ENCODE measurements around the gene COX19. TPM values are rescaled to one million over a fixed set of nuclear protein-coding genes. Genes with fewer than 3 reads are reported as not detected.

The COX19 gene
- polyA plus RNA-seq, 1 donor (not counting 4 experiments of a cell fraction or from before 2014, with no cell fraction given), result 6.2 TPM

DNA sequence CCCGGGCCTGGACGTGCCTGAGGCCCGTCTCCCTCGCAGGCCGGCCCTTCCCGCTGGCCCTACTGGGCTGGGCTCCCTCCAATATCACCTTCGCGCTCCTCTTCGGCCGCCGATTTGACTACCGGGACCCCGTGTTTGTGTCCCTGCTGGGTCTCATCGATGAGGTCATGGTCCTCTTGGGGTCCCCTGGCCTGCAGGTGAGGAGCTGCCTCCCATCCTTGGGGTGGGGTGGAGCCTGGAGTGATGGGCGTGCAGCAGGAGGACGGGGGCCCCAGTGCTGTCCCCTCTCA is 9.7 kb upstream of the COX19 start:
- H3K4me2 ChIP-seq (ENCODE audit: control insufficient read depth, extremely low read depth, insufficient read depth, low read depth, low read length), result no peak overlapping the region
- no peaks in the 10 kb centered on the region for H4K20me1 ChIP-seq (ENCODE audit: control insufficient read depth, extremely low read depth, insufficient read depth, low read length)
- H3K36me3 ChIP-seq (ENCODE audit: control insufficient read depth in 2 of 2, extremely low read depth in 1 of 2, insufficient read depth in 2 of 2, low read length in 2 of 2), result no peaks in the 10 kb centered on the region
- no peak for FAIRE-seq
- H3K27ac ChIP-seq (ENCODE audit: control insufficient read depth, insufficient read depth, low read length), result no peak overlapping the region
- H3K4me1 ChIP-seq (ENCODE audit: control insufficient read depth, extremely low read depth, insufficient read depth, low read length), result peaks cover 2% of the 10 kb centered on the region
- H3K9me1 ChIP-seq (ENCODE audit: control insufficient read depth, extremely low read depth, insufficient read depth, low read length), result no peaks in the 10 kb centered on the region
- H3K9me3 ChIP-seq (ENCODE audit: control insufficient read depth, low read depth, low read length), result no peaks in the 10 kb centered on the region
- no peaks in the 10 kb centered on the region for H3K79me2 ChIP-seq (ENCODE audit: control insufficient read depth, insufficient read depth, low read length)
- H3K9ac ChIP-seq (ENCODE audit: control insufficient read depth, extremely low read depth, insufficient read depth, low read length), result no peak overlapping the region
- H2AFZ ChIP-seq (ENCODE audit: control insufficient read depth, low read length), result no peak overlapping the region
- H3K27me3 ChIP-seq (ENCODE audit: control insufficient read depth, extremely low read depth, insufficient read depth, low read length), result peaks cover 30% of the 10 kb centered on the region
- dilution Hi-C loops (cut with MboI; ENCODE audit: extremely low pct_ligation_motif_present, low sequenced_read_pairs), result no loop called here
- DNase-seq (ENCODE audit: low read depth, low spot score), result no peak
- TF ChIP-seq EZH2 (IDR thresholded peaks at IDR 0.05; ENCODE audit: low read length), result no peak
- TF ChIP-seq, protein P1, sequence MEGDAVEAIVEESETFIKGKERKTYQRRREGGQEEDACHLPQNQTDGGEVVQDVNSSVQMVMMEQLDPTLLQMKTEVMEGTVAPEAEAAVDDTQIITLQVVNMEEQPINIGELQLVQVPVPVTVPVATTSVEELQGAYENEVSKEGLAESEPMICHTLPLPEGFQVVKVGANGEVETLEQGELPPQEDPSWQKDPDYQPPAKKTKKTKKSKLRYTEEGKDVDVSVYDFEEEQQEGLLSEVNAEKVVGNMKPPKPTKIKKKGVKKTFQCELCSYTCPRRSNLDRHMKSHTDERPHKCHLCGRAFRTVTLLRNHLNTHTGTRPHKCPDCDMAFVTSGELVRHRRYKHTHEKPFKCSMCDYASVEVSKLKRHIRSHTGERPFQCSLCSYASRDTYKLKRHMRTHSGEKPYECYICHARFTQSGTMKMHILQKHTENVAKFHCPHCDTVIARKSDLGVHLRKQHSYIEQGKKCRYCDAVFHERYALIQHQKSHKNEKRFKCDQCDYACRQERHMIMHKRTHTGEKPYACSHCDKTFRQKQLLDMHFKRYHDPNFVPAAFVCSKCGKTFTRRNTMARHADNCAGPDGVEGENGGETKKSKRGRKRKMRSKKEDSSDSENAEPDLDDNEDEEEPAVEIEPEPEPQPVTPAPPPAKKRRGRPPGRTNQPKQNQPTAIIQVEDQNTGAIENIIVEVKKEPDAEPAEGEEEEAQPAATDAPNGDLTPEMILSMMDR (optimal IDR thresholded peaks at IDR 0.05 in 1 of 3, IDR thresholded peaks at IDR 0.05 in 1 of 3, conservative IDR thresholded peaks at IDR 0.05 in 1 of 3; ENCODE audit: extremely low read depth in 1 of 3, insufficient read depth in 2 of 3, low read length in 3 of 3), result no peak
- H3K4me3 ChIP-seq (ENCODE audit: control insufficient read depth in 2 of 3, extremely low read depth in 1 of 3, insufficient read depth in 2 of 3, low read depth in 1 of 3, low read length in 3 of 3), result no peak overlapping the region

DNA sequence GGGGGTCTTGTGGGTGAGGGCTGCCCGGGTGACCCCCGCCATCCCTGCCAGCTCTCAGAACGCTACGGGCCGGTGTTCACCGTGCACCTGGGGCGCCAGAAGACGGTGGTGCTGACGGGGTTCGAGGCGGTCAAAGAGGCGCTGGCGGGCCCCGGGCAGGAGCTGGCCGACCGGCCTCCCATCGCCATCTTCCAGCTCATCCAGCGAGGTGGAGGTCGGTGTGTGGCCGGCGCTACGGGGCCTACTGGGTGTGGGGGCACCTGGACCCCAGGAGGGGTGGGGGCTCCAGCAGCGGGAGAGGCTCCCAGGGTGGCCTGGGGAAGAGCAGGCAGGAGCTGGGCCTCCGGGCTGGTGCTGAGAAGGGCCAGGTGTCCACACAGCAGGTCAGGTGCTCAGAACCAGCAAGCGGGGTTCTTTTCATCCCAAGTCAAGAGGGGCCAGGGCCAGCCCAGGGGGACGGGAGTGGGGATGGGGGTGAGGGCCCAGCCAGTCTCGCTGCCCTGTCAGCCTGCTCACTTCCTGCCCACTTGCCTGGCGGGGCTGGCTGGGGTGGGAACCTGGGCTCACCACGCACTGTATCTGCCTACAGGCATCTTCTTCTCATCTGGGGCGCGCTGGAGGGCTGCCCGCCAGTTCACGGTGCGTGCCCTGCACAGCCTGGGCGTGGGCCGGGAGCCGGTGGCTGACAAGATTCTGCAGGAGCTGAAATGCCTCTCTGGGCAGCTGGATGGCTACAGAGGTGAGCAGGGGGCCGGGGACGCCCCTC is 9.2 kb upstream of the COX19 start:
- peaks cover 2% of the 10 kb centered on the region for H3K4me1 ChIP-seq (ENCODE audit: control insufficient read depth, extremely low read depth, insufficient read depth, low read length)
- H2AFZ ChIP-seq (ENCODE audit: control insufficient read depth, low read length), result no peak overlapping the region
- dilution Hi-C loops (cut with MboI; ENCODE audit: extremely low pct_ligation_motif_present, low sequenced_read_pairs), result no loop called here
- no peaks in the 10 kb centered on the region for H3K36me3 ChIP-seq (ENCODE audit: control insufficient read depth in 2 of 2, extremely low read depth in 1 of 2, insufficient read depth in 2 of 2, low read length in 2 of 2)
- no peaks in the 10 kb centered on the region for H3K79me2 ChIP-seq (ENCODE audit: control insufficient read depth, insufficient read depth, low read length)
- no peak overlapping the region for H3K9ac ChIP-seq (ENCODE audit: control insufficient read depth, extremely low read depth, insufficient read depth, low read length)
- H3K27me3 ChIP-seq (ENCODE audit: control insufficient read depth, extremely low read depth, insufficient read depth, low read length), result peaks cover 30% of the 10 kb centered on the region
- H4K20me1 ChIP-seq (ENCODE audit: control insufficient read depth, extremely low read depth, insufficient read depth, low read length), result no peaks in the 10 kb centered on the region
- no peaks in the 10 kb centered on the region for H3K9me1 ChIP-seq (ENCODE audit: control insufficient read depth, extremely low read depth, insufficient read depth, low read length)
- H3K27ac ChIP-seq (ENCODE audit: control insufficient read depth, insufficient read depth, low read length), result no peak overlapping the region
- H3K4me2 ChIP-seq (ENCODE audit: control insufficient read depth, extremely low read depth, insufficient read depth, low read depth, low read length), result no peak overlapping the region
- TF ChIP-seq EZH2 (IDR thresholded peaks at IDR 0.05; ENCODE audit: low read length), result no peak
- TF ChIP-seq, protein P1 (optimal IDR thresholded peaks at IDR 0.05 in 1 of 3, IDR thresholded peaks at IDR 0.05 in 1 of 3, conservative IDR thresholded peaks at IDR 0.05 in 1 of 3; ENCODE audit: extremely low read depth in 1 of 3, insufficient read depth in 2 of 3, low read length in 3 of 3), result no peak
- FAIRE-seq (no peak), DNase-seq (ENCODE audit: low read depth, low spot score) (no peak)
- no peaks in the 10 kb centered on the region for H3K9me3 ChIP-seq (ENCODE audit: control insufficient read depth, low read depth, low read length)
- H3K4me3 ChIP-seq (ENCODE audit: control insufficient read depth in 2 of 3, extremely low read depth in 1 of 3, insufficient read depth in 2 of 3, low read depth in 1 of 3, low read length in 3 of 3), result no peak overlapping the region

Data from keratinocyte (primary cell).